ENCODE results near the gene PPP1R7.
"Not testable (repeated sequence)": the region's sequence is repeated elsewhere in the genome, so short reads cannot be mapped to it uniquely, and the experiment has no call there.

PPP1R7 gene

GRCh38 chr2:241177526-241178334 lies 27.5 kb downstream of the PPP1R7 start:
- DNase-seq: no peak

- DNase-seq: no peak
These were observed 28.7 kb downstream of the PPP1R7 start for GRCh38 chr2:241178961-241179360.

- DNase-seq: no peak
These were observed 29.6 kb downstream of the PPP1R7 start for GRCh38 chr2:241179899-241180298.

- no peak for DNase-seq
These were observed 30.2 kb downstream of the PPP1R7 start for GRCh38 chr2:241180495-241180894.

GRCh38 chr2:241182126-241182525 lies 31.9 kb downstream of the PPP1R7 start:
- no peak for DNase-seq

GRCh38 chr2:241182531-241183133 lies 32.4 kb downstream of the PPP1R7 start:
- DNase-seq: no peak

GRCh38 chr2:241183221-241183620 lies 33.0 kb downstream of the PPP1R7 start:
- DNase-seq: no peak

GRCh38 chr2:241184901-241185300 lies 34.6 kb downstream of the PPP1R7 start:
- DNase-seq: no peak

GRCh38 chr2:241185961-241186360 lies 35.7 kb downstream of the PPP1R7 start:
- DNase-seq: no peak

GRCh38 chr2:241187101-241187917 lies 37.0 kb downstream of the PPP1R7 start:
- no peak for DNase-seq

- no peak for DNase-seq
These were observed 37.6 kb downstream of the PPP1R7 start for GRCh38 chr2:241187918-241188234.

GRCh38 chr2:241188361-241189092 lies 38.3 kb downstream of the PPP1R7 start, which contains the start of gene ANO7:
Gene ANO7, plus strand, starts transcription at chr2:241188677. Its CDS starts 1,387 bp downstream, at chr2:241190064.
- no peak for DNase-seq

- no peak for DNase-seq
These were observed 39.0 kb downstream of the PPP1R7 start for GRCh38 chr2:241189093-241189855.

GRCh38 chr2:241189856-241190201 lies 39.6 kb downstream of the PPP1R7 start:
- no peak for DNase-seq

GRCh38 chr2:241190291-241190981 lies 40.2 kb downstream of the PPP1R7 start:
- no peak for DNase-seq

- DNase-seq: no peak
These were observed 40.8 kb downstream of the PPP1R7 start for GRCh38 chr2:241191081-241191480.

GRCh38 chr2:241193271-241193670 lies 43.0 kb downstream of the PPP1R7 start:
- DNase-seq: no peak

GRCh38 chr2:241194811-241195210 lies 44.5 kb downstream of the PPP1R7 start:
- no peak for DNase-seq

- no peak for DNase-seq
These were observed 45.4 kb downstream of the PPP1R7 start for GRCh38 chr2:241195506-241196130.

GRCh38 chr2:241197246-241197645 lies 47.0 kb downstream of the PPP1R7 start:
- DNase-seq: not testable (repeated sequence)

- no peak for DNase-seq
These were observed 47.7 kb downstream of the PPP1R7 start for GRCh38 chr2:241197947-241198346.
